ENCODE data around the gene CHIC2.

Gene CHIC2

GRCh38 chr4:53994382-53995102, 69.9 kb downstream of the CHIC2 start:
- Histone ChIP-seq H3K36me3 (ENCODE audit: insufficient read depth, low read length) (no peaks in the 10 kb centered on the region), H3K9me3 (ENCODE audit: low read length) (no peaks in the 10 kb centered on the region), H3K4me1 (ENCODE audit: insufficient read depth, low read length) (peaks cover 10% of the 10 kb centered on the region), H3K9ac (ENCODE audit: low read length) (no peak overlapping the region), H3K27me3 (ENCODE audit: control insufficient read depth in 1 of 2, insufficient read depth in 2 of 2, low read length in 2 of 2) (no peaks in the 10 kb centered on the region), H3K4me3 (ENCODE audit: low read depth in 1 of 2, low read length in 2 of 2) (no peak overlapping the region), H3K27ac (ENCODE audit: low read depth, low read length) (no peak overlapping the region)

DNA sequence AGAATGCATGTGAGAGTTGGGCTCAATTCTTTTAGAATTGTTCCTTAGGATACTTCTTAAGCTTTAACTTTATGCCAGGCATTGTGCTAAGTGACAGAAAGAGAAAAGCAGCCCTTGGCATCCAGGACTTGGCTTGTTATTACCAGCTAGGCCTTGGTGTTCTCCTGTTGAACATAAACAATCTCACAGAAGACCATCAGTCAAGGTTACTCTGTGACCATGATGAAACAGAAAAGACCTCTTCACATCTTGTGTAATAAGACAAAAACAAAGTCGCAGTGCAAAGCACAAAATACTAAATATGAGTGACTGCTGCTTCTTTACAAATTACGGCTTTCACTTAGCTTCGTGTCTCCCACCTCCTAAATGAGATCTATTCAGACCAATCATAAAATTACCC, 71.6 kb downstream of the CHIC2 start:
- Histone ChIP-seq H3K9ac (ENCODE audit: low read length) (no peak overlapping the region), H3K4me3 (ENCODE audit: low read depth in 1 of 2, low read length in 2 of 2) (no peak overlapping the region), H3K27ac (ENCODE audit: low read depth, low read length) (no peak overlapping the region), H3K36me3 (ENCODE audit: insufficient read depth, low read length) (no peaks in the 10 kb centered on the region), H3K9me3 (ENCODE audit: low read length) (no peaks in the 10 kb centered on the region), H3K27me3 (ENCODE audit: control insufficient read depth in 1 of 2, insufficient read depth in 2 of 2, low read length in 2 of 2) (no peaks in the 10 kb centered on the region), H3K4me1 (ENCODE audit: insufficient read depth, low read length) (peaks cover 10% of the 10 kb centered on the region)

GRCh38 chr4:53991821-53992220, 72.6 kb downstream of the CHIC2 start:
- no peak overlapping the region for H3K9ac ChIP-seq (ENCODE audit: low read length)
- no peaks in the 10 kb centered on the region for H3K36me3 ChIP-seq (ENCODE audit: insufficient read depth, low read length)
- H3K9me3 ChIP-seq (ENCODE audit: low read length), result no peaks in the 10 kb centered on the region
- peaks cover 10% of the 10 kb centered on the region for H3K4me1 ChIP-seq (ENCODE audit: insufficient read depth, low read length)
- H3K4me3 ChIP-seq (ENCODE audit: low read depth in 1 of 2, low read length in 2 of 2), result no peak overlapping the region
- no peak overlapping the region for H3K27ac ChIP-seq (ENCODE audit: low read depth, low read length)
- H3K27me3 ChIP-seq (ENCODE audit: control insufficient read depth in 1 of 2, insufficient read depth in 2 of 2, low read length in 2 of 2), result no peaks in the 10 kb centered on the region

DNA sequence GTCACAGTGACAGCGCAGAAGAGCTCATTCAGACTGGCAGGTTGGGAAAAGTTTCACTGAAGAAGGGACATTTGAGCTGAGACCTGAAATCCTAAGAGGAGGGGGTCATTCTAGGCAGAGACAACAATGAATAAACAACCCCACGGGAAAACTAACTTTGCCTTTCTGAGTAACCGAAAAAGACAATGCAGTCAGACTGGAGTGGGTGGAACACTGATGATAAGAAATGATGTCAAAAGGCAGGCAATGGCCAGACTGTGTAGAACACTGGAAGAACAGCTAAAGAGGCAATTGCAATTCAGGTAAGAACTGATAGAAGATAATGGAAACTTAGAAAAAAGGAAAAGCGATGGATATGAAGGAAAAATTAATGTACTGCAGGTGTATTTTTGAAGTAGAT, 73.8 kb downstream of the CHIC2 start:
- Histone ChIP-seq H3K27ac (ENCODE audit: low read depth, low read length) (no peak overlapping the region), H3K4me3 (ENCODE audit: low read depth in 1 of 2, low read length in 2 of 2) (no peak overlapping the region), H3K4me1 (ENCODE audit: insufficient read depth, low read length) (peaks cover 10% of the 10 kb centered on the region), H3K9me3 (ENCODE audit: low read length) (no peaks in the 10 kb centered on the region), H3K36me3 (ENCODE audit: insufficient read depth, low read length) (no peaks in the 10 kb centered on the region), H3K27me3 (ENCODE audit: control insufficient read depth in 1 of 2, insufficient read depth in 2 of 2, low read length in 2 of 2) (no peaks in the 10 kb centered on the region), H3K9ac (ENCODE audit: low read length) (no peak overlapping the region)

DNA sequence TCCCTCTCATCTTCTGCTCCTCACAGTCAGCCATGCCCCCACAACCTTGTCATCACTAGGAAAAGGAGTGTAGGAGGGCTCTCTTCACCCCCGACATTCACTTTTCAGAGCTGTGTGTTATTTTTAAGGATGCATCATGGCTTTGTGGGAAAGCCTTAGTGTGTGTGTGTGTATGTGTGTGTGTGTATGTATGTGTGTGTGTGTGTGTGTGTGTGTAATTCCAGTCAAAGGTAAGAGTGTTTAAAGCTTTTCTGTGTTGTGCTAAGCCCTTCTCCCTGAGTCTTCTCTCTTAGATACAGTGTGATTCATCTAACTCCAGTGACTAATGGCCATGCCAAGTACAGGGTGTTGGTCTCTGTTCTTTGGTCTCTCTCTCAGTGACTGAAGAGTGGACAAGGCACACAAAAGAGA, 76.6 kb downstream of the CHIC2 start:
- Histone ChIP-seq H3K9ac (ENCODE audit: low read length) (no peak overlapping the region), H3K36me3 (ENCODE audit: insufficient read depth, low read length) (no peaks in the 10 kb centered on the region), H3K9me3 (ENCODE audit: low read length) (no peaks in the 10 kb centered on the region), H3K27ac (ENCODE audit: low read depth, low read length) (no peak overlapping the region), H3K4me3 (ENCODE audit: low read depth in 1 of 2, low read length in 2 of 2) (no peak overlapping the region), H3K27me3 (ENCODE audit: control insufficient read depth in 1 of 2, insufficient read depth in 2 of 2, low read length in 2 of 2) (no peaks in the 10 kb centered on the region), H3K4me1 (ENCODE audit: insufficient read depth, low read length) (peaks cover 3% of the 10 kb centered on the region)

DNA sequence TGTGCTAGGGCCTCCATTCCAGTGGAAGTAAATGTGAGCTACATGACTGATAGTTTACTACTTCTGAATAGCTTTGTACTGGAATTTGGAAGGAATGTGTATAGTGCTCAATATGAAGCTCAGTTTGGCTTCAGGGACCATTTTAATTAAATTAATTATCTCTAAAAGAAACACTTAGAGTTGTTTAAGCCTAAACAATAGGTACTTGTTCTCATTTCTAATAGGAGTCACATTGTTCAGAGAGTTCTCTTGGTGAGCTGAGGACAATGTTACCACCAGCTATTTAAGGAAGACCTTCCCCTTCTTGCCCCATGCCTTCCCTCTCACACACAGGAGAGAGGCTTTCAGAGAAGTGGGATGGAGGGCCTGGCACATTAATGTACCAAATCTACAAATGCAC, 78.3 kb downstream of the CHIC2 start:
- Histone ChIP-seq H3K9me3 (ENCODE audit: low read length) (no peaks in the 10 kb centered on the region), H3K36me3 (ENCODE audit: insufficient read depth, low read length) (no peaks in the 10 kb centered on the region), H3K4me3 (ENCODE audit: low read depth in 1 of 2, low read length in 2 of 2) (no peak overlapping the region), H3K27me3 (ENCODE audit: control insufficient read depth in 1 of 2, insufficient read depth in 2 of 2, low read length in 2 of 2) (no peaks in the 10 kb centered on the region), H3K4me1 (ENCODE audit: insufficient read depth, low read length) (no peaks in the 10 kb centered on the region), H3K9ac (ENCODE audit: low read length) (no peak overlapping the region), H3K27ac (ENCODE audit: low read depth, low read length) (no peak overlapping the region)

DNA sequence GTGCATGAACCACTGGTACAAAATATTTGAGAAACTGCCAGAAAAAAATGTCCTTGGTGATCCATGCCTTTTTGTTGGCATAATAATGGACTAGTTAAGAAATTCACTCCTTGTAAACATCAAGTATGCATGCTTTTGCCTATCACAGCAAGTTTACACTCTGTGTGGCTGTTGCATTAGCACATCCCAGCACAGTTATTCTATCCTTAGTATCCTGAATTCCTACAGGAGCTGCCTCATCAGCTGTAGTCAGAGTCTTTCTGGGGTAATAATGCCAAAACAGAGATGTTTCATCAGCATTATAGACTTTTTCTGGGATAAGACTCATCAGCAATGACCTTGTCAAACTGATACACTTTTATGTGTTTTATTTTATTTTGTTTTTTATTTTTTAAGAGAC, 82.8 kb downstream of the CHIC2 start:
- Histone ChIP-seq H3K9ac (ENCODE audit: low read length) (no peak overlapping the region), H3K9me3 (ENCODE audit: low read length) (no peaks in the 10 kb centered on the region), H3K27ac (ENCODE audit: low read depth, low read length) (no peak overlapping the region), H3K36me3 (ENCODE audit: insufficient read depth, low read length) (no peaks in the 10 kb centered on the region), H3K4me1 (ENCODE audit: insufficient read depth, low read length) (no peaks in the 10 kb centered on the region), H3K4me3 (ENCODE audit: low read depth in 1 of 2, low read length in 2 of 2) (no peak overlapping the region), H3K27me3 (ENCODE audit: control insufficient read depth in 1 of 2, insufficient read depth in 2 of 2, low read length in 2 of 2) (no peaks in the 10 kb centered on the region)

DNA sequence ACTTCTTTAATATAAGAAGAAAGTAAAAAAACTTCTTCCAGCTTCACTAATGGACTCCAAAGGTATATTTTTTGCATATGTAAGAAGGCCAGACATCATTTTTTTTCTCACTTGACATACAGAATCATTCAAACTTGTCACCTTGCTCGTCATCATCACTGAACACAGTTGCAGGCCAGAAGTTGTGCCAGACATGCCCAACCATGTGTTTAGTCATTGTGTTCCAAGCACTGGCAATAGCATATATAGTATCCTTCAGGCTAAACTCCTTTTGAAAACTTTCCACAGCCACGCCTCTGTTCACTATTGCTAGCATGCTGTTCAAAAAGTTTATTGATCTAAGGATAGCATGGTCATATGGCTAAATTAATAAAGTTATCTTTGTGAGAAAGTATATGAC, 83.3 kb downstream of the CHIC2 start:
- no peak overlapping the region for H3K4me3 ChIP-seq (ENCODE audit: low read depth in 1 of 2, low read length in 2 of 2)
- no peaks in the 10 kb centered on the region for H3K36me3 ChIP-seq (ENCODE audit: insufficient read depth, low read length)
- H3K9me3 ChIP-seq (ENCODE audit: low read length), result no peaks in the 10 kb centered on the region
- no peaks in the 10 kb centered on the region for H3K27me3 ChIP-seq (ENCODE audit: control insufficient read depth in 1 of 2, insufficient read depth in 2 of 2, low read length in 2 of 2)
- no peaks in the 10 kb centered on the region for H3K4me1 ChIP-seq (ENCODE audit: insufficient read depth, low read length)
- no peak overlapping the region for H3K27ac ChIP-seq (ENCODE audit: low read depth, low read length)
- no peak overlapping the region for H3K9ac ChIP-seq (ENCODE audit: low read length)

DNA sequence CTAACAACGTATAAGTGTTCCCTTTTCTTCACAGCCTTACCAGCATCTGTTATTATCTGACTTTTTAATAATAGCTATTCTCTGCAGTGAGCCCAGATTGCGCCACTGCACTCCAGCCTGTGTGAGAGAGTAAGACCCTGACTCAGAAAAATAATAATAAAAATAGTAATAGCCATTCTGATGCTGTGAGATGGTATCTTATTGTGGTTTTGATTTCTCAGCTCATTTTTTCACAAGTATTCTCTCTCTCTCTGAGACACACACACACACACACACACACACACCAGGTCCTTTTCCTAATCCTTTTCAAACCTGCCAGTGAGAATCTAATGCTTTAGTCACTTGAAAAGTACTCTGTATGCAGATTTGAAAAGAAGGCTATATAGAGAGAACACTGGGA, 89.8 kb downstream of the CHIC2 start:
- no peaks in the 10 kb centered on the region for H3K9me3 ChIP-seq (ENCODE audit: low read length)
- H3K27ac ChIP-seq (ENCODE audit: low read depth, low read length), result no peak overlapping the region
- H3K36me3 ChIP-seq (ENCODE audit: insufficient read depth, low read length), result no peaks in the 10 kb centered on the region
- no peak overlapping the region for H3K4me3 ChIP-seq (ENCODE audit: low read depth in 1 of 2, low read length in 2 of 2)
- no peak overlapping the region for H3K9ac ChIP-seq (ENCODE audit: low read length)
- no peaks in the 10 kb centered on the region for H3K27me3 ChIP-seq (ENCODE audit: control insufficient read depth in 1 of 2, insufficient read depth in 2 of 2, low read length in 2 of 2)
- no peaks in the 10 kb centered on the region for H3K4me1 ChIP-seq (ENCODE audit: insufficient read depth, low read length)

DNA sequence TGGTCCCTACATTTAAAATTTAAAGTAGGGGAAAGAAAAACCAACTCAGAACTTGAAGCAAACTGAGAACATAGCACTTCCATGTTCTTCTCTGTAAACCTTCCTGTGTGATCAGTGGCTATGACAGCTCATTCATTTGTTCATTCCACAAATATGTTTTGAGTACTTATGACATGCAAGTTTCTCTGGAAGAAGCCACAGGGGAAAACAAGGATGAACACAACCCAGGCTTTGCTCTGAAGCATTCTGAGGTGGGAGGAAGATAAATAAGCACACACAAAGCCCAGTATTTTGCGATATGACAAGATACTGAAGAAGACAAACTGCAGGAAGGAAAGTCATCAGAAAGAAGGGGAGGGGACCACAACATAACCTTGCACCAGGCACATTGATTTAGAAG, 96.4 kb downstream of the CHIC2 start:
- no peaks in the 10 kb centered on the region for H3K27me3 ChIP-seq (ENCODE audit: control insufficient read depth in 1 of 2, insufficient read depth in 2 of 2, low read length in 2 of 2)
- no peak overlapping the region for H3K27ac ChIP-seq (ENCODE audit: low read depth, low read length)
- no peaks in the 10 kb centered on the region for H3K9me3 ChIP-seq (ENCODE audit: low read length)
- no peaks in the 10 kb centered on the region for H3K36me3 ChIP-seq (ENCODE audit: insufficient read depth, low read length)
- H3K4me3 ChIP-seq (ENCODE audit: low read depth in 1 of 2, low read length in 2 of 2), result no peak overlapping the region
- no peaks in the 10 kb centered on the region for H3K4me1 ChIP-seq (ENCODE audit: insufficient read depth, low read length)
- no peak overlapping the region for H3K9ac ChIP-seq (ENCODE audit: low read length)

DNA sequence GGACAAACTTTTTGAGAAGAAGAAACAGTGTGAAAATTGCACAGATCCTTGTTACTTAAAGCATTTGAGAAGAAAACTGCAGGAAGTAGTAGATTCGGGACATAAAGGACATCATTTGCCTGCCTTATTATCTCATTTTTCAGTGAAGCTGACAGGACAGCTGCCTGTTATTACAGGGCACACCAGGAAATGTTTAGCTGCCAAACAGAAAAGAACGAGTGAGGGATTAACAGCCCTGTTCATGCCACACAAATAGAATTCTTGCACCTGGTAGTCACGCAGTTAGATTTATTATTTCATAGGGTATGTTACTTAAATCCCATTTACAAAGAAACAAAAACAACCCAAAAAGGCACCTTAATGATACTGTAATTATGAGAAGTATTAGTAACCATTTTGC, 100.6 kb downstream of the CHIC2 start:
- Histone ChIP-seq H3K4me1 (ENCODE audit: insufficient read depth, low read length) (no peaks in the 10 kb centered on the region), H3K4me3 (ENCODE audit: low read depth in 1 of 2, low read length in 2 of 2) (no peak overlapping the region)

DNA sequence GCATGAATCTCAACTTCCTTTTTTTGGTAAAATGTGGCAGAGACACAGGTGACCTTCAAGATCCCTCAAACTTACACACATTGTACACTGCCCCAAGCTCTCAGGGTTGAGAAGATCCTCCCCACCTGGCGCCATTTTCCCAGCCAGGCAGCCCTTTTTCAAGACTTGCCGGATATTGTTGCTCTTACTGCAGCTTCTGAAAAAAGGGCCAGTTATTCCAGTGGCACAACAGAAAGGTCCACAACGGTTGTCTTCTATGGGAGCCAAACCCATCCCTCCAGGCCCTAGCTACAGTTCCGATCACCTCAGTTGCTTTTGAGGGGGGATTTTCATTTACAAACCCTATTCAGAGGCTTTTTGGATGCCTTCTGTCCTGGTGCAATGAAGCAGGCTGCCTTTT, 101.1 kb downstream of the CHIC2 start:
- Histone ChIP-seq H3K4me3 (ENCODE audit: low read depth in 1 of 2, low read length in 2 of 2) (no peak overlapping the region), H3K9me3 (ENCODE audit: low read length) (no peaks in the 10 kb centered on the region), H3K9ac (ENCODE audit: low read length) (no peak overlapping the region), H3K27ac (ENCODE audit: low read depth, low read length) (no peak overlapping the region), H3K27me3 (ENCODE audit: control insufficient read depth in 1 of 2, insufficient read depth in 2 of 2, low read length in 2 of 2) (no peaks in the 10 kb centered on the region), H3K4me1 (ENCODE audit: insufficient read depth, low read length) (no peaks in the 10 kb centered on the region), H3K36me3 (ENCODE audit: insufficient read depth, low read length) (no peaks in the 10 kb centered on the region)

More for the DNA sequence above, 100.6 kb downstream of the CHIC2 start:
- Histone ChIP-seq H3K9me3 (ENCODE audit: low read length) (no peaks in the 10 kb centered on the region), H3K27ac (ENCODE audit: low read depth, low read length) (no peak overlapping the region), H3K9ac (ENCODE audit: low read length) (no peak overlapping the region), H3K27me3 (ENCODE audit: control insufficient read depth in 1 of 2, insufficient read depth in 2 of 2, low read length in 2 of 2) (no peaks in the 10 kb centered on the region), H3K36me3 (ENCODE audit: insufficient read depth, low read length) (no peaks in the 10 kb centered on the region)

Measured in muscle layer of colon (tissue), 2 donors.